HEK293 (cell line): Measurements from ENCODE around the gene TAGLN2.

ENCODE experiments used
- CTCF ChIA-PET: fragments of 350-600 bp; formaldehyde crosslinking; extraction: SDS; loops from one replicate; lab custom pipeline; 2021; ENCODE audit warnings: antibody characterized with exemption; lab: Yijun Ruan, JAX
- POLR2A ChIA-PET: fragments of 300-600 bp; formaldehyde crosslinking; extraction: SDS; loops from one replicate; lab custom pipeline; 2020; ENCODE audit warnings: antibody characterized with exemption, inconsistent platforms; lab: Yijun Ruan, JAX
- H3K27ac ChIP-seq: fragments of 200-500 bp; sonication (Bioruptor generic); 2 replicates; pipeline ENCODE4 v1.5.1; 2014; ENCODE audit warnings: low read depth, low read length, control low read depth, inconsistent platforms; ENCODE audit errors: extremely low read depth
- H3K36me3 ChIP-seq, 2 experiments: fragments of 200-500 bp in 1 of 2; sonication (Bioruptor generic) in 1 of 2; 1 replicate in 1 of 2; 2 replicates in 1 of 2; pipeline ENCODE4 v1.5.1; 2014 to 2017; ENCODE audit warnings: inconsistent platforms in 2 of 2, low read length in 2 of 2; ENCODE audit not compliant: control insufficient read depth in 2 of 2, insufficient read depth in 1 of 2
- H3K4me1 ChIP-seq: fragments of 200-500 bp; sonication (Bioruptor generic); 2 replicates; pipeline ENCODE4 v1.5.1; 2014; ENCODE audit warnings: mild to moderate bottlenecking, low read length, inconsistent platforms; ENCODE audit not compliant: control insufficient read depth, insufficient read depth
- H3K4me3 ChIP-seq: 2 replicates; pipeline ENCODE4 v1.5.1; 2011; ENCODE audit warnings: low read depth, mild to moderate bottlenecking, control low read depth, low read length, moderate library complexity
- H3K9me3 ChIP-seq: fragments of 200-500 bp; sonication (Bioruptor generic); 2 replicates; pipeline ENCODE4 v1.5.1; 2014; ENCODE audit warnings: low read depth, low read length, inconsistent platforms; ENCODE audit not compliant: control insufficient read depth, insufficient read depth
- ELK4 ChIP-seq: IDR thresholded peaks from 2 replicates; pipeline ENCODE4 v1.6.1; 2011; ENCODE audit warnings: mild to moderate bottlenecking, low read depth, low read length, borderline replicate concordance
- GFI1B ChIP-seq: fragments of 450-650 bp; formaldehyde crosslinking; IDR thresholded peaks from 2 replicates; pipeline ENCODE4 v1.5.1; 2016; ENCODE audit warnings: missing biosample characterization, missing genetic modification characterization
- KLF1 ChIP-seq: fragments of 450-650 bp; formaldehyde crosslinking; IDR thresholded peaks from 2 replicates; pipeline ENCODE4 v1.5.1; 2016; ENCODE audit warnings: missing biosample characterization, missing genetic modification characterization
- KLF10 ChIP-seq: fragments of 450-650 bp; IDR thresholded peaks from 2 replicates; pipeline ENCODE4 v1.5.1; 2018; ENCODE audit warnings: missing biosample characterization, mild to moderate bottlenecking, missing genetic modification characterization
- KLF7 ChIP-seq: fragments of 450-650 bp; formaldehyde crosslinking; IDR thresholded peaks from 2 replicates; pipeline ENCODE4 v1.5.1; 2016; ENCODE audit warnings: missing biosample characterization, missing genetic modification characterization, borderline replicate concordance
- MEIS1 ChIP-seq: sonication (generic); formaldehyde crosslinking; IDR thresholded peaks from 2 replicates; pipeline ENCODE4 v1.8.1; 2022; ENCODE audit warnings: missing genetic modification reagents, mild to moderate bottlenecking, borderline replicate concordance
- PRDM1 ChIP-seq: fragments of 450-650 bp; formaldehyde crosslinking; IDR thresholded peaks from 2 replicates; pipeline ENCODE4; 2016; ENCODE audit warnings: missing biosample characterization, missing genetic modification characterization
- SETDB1 ChIP-seq: IDR thresholded peaks from one replicate; pipeline ENCODE4 v1.6.1; 2017; ENCODE audit warnings: mild to moderate bottlenecking, low read length, moderate library complexity, mixed read lengths; ENCODE audit not compliant: insufficient read length
- SP7 ChIP-seq: fragments of 450-650 bp; formaldehyde crosslinking; IDR thresholded peaks from 2 replicates; pipeline ENCODE4 v1.5.1; 2016; ENCODE audit warnings: missing biosample characterization, missing genetic modification characterization
- YY2 ChIP-seq: fragments of 450-650 bp; formaldehyde crosslinking; IDR thresholded peaks from 2 replicates; pipeline ENCODE4 v1.5.1; 2016; ENCODE audit warnings: missing biosample characterization, missing genetic modification characterization
- ZEB2 ChIP-seq: fragments of 450-650 bp; formaldehyde crosslinking; IDR thresholded peaks from 2 replicates; pipeline ENCODE4 v1.5.1; 2016; ENCODE audit warnings: missing biosample characterization, missing genetic modification characterization
- ZFHX2 ChIP-seq: fragments of 450-650 bp; formaldehyde crosslinking; conservative IDR thresholded peaks from 2 replicates; pipeline ENCODE4 v1.5.1; 2016; ENCODE audit warnings: missing biosample characterization, missing genetic modification characterization
- ZIC2 ChIP-seq: fragments of 450-650 bp; formaldehyde crosslinking; IDR thresholded peaks from 2 replicates; pipeline ENCODE4 v1.5.1; 2016; ENCODE audit warnings: missing biosample characterization, missing genetic modification characterization
- ZNF10 ChIP-seq: fragments of 450-650 bp; formaldehyde crosslinking; IDR thresholded peaks from 2 replicates; pipeline ENCODE4 v1.5.1; 2017; ENCODE audit warnings: missing biosample characterization, missing genetic modification characterization
- ZNF121 ChIP-seq: fragments of 450-650 bp; formaldehyde crosslinking; IDR thresholded peaks from 2 replicates; pipeline ENCODE4 v1.5.1; 2016; ENCODE audit warnings: missing biosample characterization, missing genetic modification characterization
- ZNF133 ChIP-seq: fragments of 450-650 bp; formaldehyde crosslinking; IDR thresholded peaks from 2 replicates; pipeline ENCODE4 v1.5.1; 2016; ENCODE audit warnings: missing biosample characterization, missing genetic modification characterization
- ZNF16 ChIP-seq: fragments of 450-650 bp; formaldehyde crosslinking; IDR thresholded peaks from 2 replicates; pipeline ENCODE4 v1.5.1; 2016; ENCODE audit warnings: low read depth, missing biosample characterization, missing genetic modification characterization
- ZNF350 ChIP-seq: fragments of 450-650 bp; formaldehyde crosslinking; IDR thresholded peaks from 2 replicates; pipeline ENCODE4 v1.5.0; 2017; ENCODE audit warnings: missing biosample characterization, mild to moderate bottlenecking, missing genetic modification characterization
- ZNF488 ChIP-seq: fragments of 450-650 bp; formaldehyde crosslinking; IDR thresholded peaks from 2 replicates; pipeline ENCODE4 v1.5.1; 2016; ENCODE audit warnings: missing biosample characterization, missing genetic modification characterization
- ZNF560 ChIP-seq: fragments of 450-650 bp; formaldehyde crosslinking; IDR thresholded peaks from 2 replicates; pipeline ENCODE4 v1.5.1; 2017; ENCODE audit warnings: missing biosample characterization, missing genetic modification characterization, borderline replicate concordance
- ZNF571 ChIP-seq: fragments of 450-650 bp; formaldehyde crosslinking; IDR thresholded peaks from 2 replicates; pipeline ENCODE4 v1.5.0; 2017; ENCODE audit warnings: missing biosample characterization, missing genetic modification characterization
- ZNF621 ChIP-seq: fragments of 450-650 bp; formaldehyde crosslinking; IDR thresholded peaks from 2 replicates; pipeline ENCODE4 v1.5.1; 2017; ENCODE audit warnings: missing biosample characterization, missing genetic modification characterization
- ZNF658 ChIP-seq: fragments of 450-650 bp; formaldehyde crosslinking; IDR thresholded peaks from 2 replicates; pipeline ENCODE4; 2016; ENCODE audit warnings: missing biosample characterization, missing genetic modification characterization
- TF ChIP-seq, protein P1 (sequence below): fragments of 450-650 bp; formaldehyde crosslinking; IDR thresholded peaks from 2 replicates; pipeline ENCODE4 v1.5.1; 2016; ENCODE audit warnings: missing biosample characterization, missing genetic modification characterization
- TF ChIP-seq, protein P2 (sequence below): fragments of 450-650 bp; formaldehyde crosslinking; IDR thresholded peaks from 2 replicates; pipeline ENCODE4 v1.5.1; 2016; ENCODE audit warnings: missing biosample characterization, missing genetic modification characterization
- TF ChIP-seq, protein P3 (sequence below): fragments of 450-650 bp; formaldehyde crosslinking; IDR thresholded peaks from 2 replicates; pipeline ENCODE4 v1.5.1; 2016; ENCODE audit warnings: missing biosample characterization, missing genetic modification characterization

The TAGLN2 gene

DNA sequence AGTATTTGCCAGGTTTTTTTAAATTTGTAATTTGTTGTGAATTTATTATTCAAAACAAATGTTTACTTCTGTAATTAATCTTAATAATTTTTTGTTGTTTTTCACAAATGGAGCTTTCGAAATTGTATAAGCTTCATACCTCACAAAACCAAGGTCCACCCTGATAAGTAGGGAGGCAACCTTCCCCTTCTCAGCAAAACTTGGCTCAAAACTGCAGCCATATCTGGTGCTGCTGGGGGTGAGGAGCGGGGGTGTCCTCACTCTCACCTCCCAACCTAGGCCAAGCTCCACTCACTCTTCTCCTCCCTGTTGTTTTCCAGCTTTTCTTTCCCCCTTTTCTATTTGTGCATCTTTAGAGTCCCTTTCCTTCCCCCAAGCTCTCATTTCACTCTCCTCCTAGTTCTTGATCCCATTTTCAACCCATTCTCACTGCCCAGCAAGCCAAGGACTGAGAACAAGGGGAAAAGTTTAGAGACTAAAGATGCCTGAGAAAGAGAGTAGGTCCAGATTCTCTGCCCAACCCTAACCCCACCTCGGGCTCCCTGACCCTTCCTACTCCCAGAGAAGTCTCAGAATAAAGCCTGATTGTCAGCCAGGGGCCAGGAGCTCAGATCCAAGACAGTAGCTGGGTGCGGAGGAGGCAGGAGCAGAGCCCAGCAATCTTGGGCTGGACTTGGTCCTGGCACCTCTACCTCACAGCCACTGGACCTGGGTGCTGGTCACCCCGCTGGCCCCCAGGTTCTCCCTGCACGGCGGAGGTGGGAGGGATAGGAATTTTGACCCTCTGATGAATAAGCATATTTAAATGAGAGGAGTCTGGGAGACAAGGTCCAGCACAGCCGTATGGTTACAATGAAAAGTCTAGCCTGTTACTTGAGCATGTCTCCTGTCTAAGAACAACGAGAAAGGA lies 17.0 kb downstream of the TAGLN2 start:
- Histone ChIP-seq H3K4me3 (no peak overlapping the region), H3K4me1 (peaks cover 6% of the 10 kb centered on the region; the same call in 1 of the 2 replicates), H3K36me3 (no peaks in the 10 kb centered on the region), H3K27ac (no peak overlapping the region), H3K9me3 (no peaks in the 10 kb centered on the region)
- ChIA-PET CTCF (interaction anchor here (0.9 to 2.7 kb wide), 4 partner anchors 16 to 110 kb away, joined by 3 to 18 read pairs (median 6); no protein-coding TSS in a partner anchor), POLR2A (no interaction called here)
- TF ChIP-seq SETDB1 (no peak), ZNF658 (tag by site-specific recombination) (no peak), ZNF350 (tag by site-specific recombination) (no peak), ZNF16 (no peak), ZNF488 (tag by site-specific recombination) (no peak), ZNF621 (tag by site-specific recombination) (no peak), ZIC2 (tag by site-specific recombination) (no peak), ELK4 (no peak), KLF7 (tag by site-specific recombination) (no peak), MEIS1 (no peak), ZNF133 (tag by site-specific recombination) (no peak)
- TF ChIP-seq, protein P1, sequence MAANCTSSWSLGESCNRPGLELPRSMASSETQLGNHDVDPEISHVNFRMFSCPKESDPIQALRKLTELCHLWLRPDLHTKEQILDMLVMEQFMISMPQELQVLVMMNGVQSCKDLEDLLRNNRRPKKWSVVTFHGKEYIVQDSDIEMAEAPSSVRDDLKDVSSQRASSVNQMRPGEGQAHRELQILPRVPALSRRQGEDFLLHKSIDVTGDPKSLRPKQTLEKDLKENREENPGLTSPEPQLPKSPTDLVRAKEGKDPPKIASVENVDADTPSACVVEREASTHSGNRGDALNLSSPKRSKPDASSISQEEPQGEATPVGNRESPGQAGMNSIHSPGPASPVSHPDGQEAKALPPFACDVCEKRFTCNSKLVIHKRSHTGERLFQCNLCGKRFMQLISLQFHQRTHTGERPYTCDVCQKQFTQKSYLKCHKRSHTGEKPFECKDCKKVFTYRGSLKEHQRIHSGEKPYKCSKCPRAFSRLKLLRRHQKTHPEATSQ (tag by site-specific recombination) = no peak

DNA sequence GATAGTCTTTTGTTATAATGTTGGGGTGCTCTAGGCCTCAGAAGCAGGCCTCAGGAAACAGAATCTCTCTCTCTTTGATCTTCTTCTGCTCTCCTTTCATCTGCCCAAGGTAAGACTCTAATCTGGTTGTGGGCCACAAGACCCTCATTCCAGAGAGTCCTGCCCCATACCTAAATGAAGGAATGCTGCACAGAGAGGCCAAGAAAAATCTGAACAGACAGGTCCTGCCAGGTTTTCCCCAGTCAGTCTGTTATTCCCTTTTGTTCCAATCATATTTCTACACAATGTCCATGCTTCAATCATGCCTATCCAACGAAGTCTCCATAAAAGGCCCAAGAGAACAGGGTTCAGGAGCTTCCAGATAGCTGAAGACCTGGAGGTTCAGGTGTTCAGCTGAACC lies 18.3 kb downstream of the TAGLN2 start:
- Histone ChIP-seq H3K4me1 (peaks cover 6% of the 10 kb centered on the region; the same call in 1 of the 2 replicates), H3K27ac (no peak overlapping the region), H3K4me3 (no peak overlapping the region), H3K9me3 (no peaks in the 10 kb centered on the region), H3K36me3 (no peaks in the 10 kb centered on the region)
- TF ChIP-seq ZNF571 (no peak), ZFHX2 (no peak), ZNF121 (tag by site-specific recombination) (no peak), ZNF10 (no peak), KLF1 (tag by site-specific recombination) (no peak), ZNF658 (tag by site-specific recombination) (no peak), ZEB2 (tag by site-specific recombination) (no peak), YY2 (no peak), KLF10 (tag by site-specific recombination) (no peak), SP7 (tag by site-specific recombination) (no peak), GFI1B (tag by site-specific recombination) (no peak), ZNF560 (tag by site-specific recombination) (no peak), ZNF16 (no peak), PRDM1 (no peak)
- TF ChIP-seq, protein P2, sequence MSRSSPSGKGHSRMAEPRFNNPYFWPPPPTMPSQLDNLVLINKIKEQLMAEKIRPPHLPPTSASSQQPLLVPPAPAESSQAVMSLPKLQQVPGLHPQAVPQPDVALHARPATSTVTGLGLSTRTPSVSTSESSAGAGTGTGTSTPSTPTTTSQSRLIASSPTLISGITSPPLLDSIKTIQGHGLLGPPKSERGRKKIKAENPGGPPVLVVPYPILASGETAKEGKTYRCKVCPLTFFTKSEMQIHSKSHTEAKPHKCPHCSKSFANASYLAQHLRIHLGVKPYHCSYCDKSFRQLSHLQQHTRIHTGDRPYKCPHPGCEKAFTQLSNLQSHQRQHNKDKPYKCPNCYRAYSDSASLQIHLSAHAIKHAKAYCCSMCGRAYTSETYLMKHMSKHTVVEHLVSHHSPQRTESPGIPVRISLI (tag by site-specific recombination) = no peak
- TF ChIP-seq, protein P3, sequence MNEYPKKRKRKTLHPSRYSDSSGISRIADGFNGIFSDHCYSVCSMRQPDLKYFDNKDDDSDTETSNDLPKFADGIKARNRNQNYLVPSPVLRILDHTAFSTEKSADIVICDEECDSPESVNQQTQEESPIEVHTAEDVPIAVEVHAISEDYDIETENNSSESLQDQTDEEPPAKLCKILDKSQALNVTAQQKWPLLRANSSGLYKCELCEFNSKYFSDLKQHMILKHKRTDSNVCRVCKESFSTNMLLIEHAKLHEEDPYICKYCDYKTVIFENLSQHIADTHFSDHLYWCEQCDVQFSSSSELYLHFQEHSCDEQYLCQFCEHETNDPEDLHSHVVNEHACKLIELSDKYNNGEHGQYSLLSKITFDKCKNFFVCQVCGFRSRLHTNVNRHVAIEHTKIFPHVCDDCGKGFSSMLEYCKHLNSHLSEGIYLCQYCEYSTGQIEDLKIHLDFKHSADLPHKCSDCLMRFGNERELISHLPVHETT (tag by site-specific recombination) = no peak
- TF ChIP-seq, protein P1 (tag by site-specific recombination) = no peak
- CTCF ChIA-PET = interaction anchor here (0.7 to 2.7 kb wide), 3 partner anchors 9 to 105 kb away, joined by 3 to 18 read pairs (median 3); partner anchors contain the start of gene FCRL6
- POLR2A ChIA-PET = no interaction called here
